HepG2 (cell line): ENCODE results near the gene CASP3. TPM values are rescaled to one million over a fixed set of nuclear protein-coding genes. Genes with fewer than 3 reads are reported as not detected.

Experiments used
- ATAC-seq: fragments of 200-7000 bp; cut with Tn5 transposase; 3 replicates; pipeline ENCODE4 v1.9.1; 2020; ENCODE audit warnings: mild to moderate bottlenecking, moderate library complexity
- BruUV-seq: library from RNA; stranded (reverse); fragments of 400-500 nt; replicated peaks from 2 replicates; lab custom pipeline; 2021; lab: Mats Ljungman, UMichigan
- CTCF ChIA-PET: fragments of 300-600 bp; formaldehyde crosslinking; extraction: SDS; loops from one replicate; lab custom pipeline; 2021; ENCODE audit warnings: low total read pairs, inconsistent platforms, low intra/inter-chr PET ratio; lab: Yijun Ruan, JAX
- POLR2A ChIA-PET: fragments of 350-600 bp; sonication (Branson Sonifier 250); formaldehyde crosslinking; loops from one replicate; lab custom pipeline; 2020; ENCODE audit warnings: antibody characterized with exemption, inconsistent platforms; lab: Yijun Ruan, JAX
- DNase-seq: peaks from one replicate; pipeline ENCODE4 v3.0.0-alpha.2; 2015; ENCODE audit warnings: low spot score
- FAIRE-seq: peaks from 3 replicates; lab custom pipeline; 2011; peaks lifted over from hg19 to GRCh38; lab: Jason Lieb, UNC
- H2AFZ ChIP-seq: one replicate; pipeline ENCODE4 v1.6.1; 2011; ENCODE audit warnings: low read length, inconsistent platforms
- H3K27ac ChIP-seq: fragments of 300-600 bp; 3 replicates; pipeline ENCODE4 v1.8.0; 2011; ENCODE audit warnings: mixed run types, mild to moderate bottlenecking, mixed read lengths, low read length, inconsistent platforms; ENCODE audit not compliant: insufficient read depth; ENCODE audit errors: extremely low read length
- H3K27me3 ChIP-seq, 2 experiments: fragments of 200-600 bp in 1 of 2; 2 replicates in 1 of 2; 3 replicates in 1 of 2; pipeline versions ENCODE4 v1.6.0 to v1.8.0; 2011; ENCODE audit warnings: low read length in 2 of 2, mild to moderate bottlenecking in 2 of 2, moderate library complexity in 2 of 2, inconsistent platforms in 1 of 2; ENCODE audit not compliant: insufficient read depth in 2 of 2, control insufficient read depth in 1 of 2
- H3K36me3 ChIP-seq, 2 experiments: fragments of 200-600 bp in 1 of 2; replicated peaks in 1 of 2; 2 replicates in 1 of 2; 3 replicates in 1 of 2; pipeline versions ENCODE4 v1.5.1 to v1.8.0; 2011; ENCODE audit warnings: low read length in 2 of 2, inconsistent platforms in 1 of 2; ENCODE audit not compliant: insufficient read depth in 2 of 2, control insufficient read depth in 1 of 2
- H3K4me1 ChIP-seq: 2 replicates; pipeline ENCODE4 v1.5.1; 2012; ENCODE audit warnings: low read length, inconsistent platforms; ENCODE audit not compliant: insufficient read depth
- H3K4me2 ChIP-seq: 2 replicates; pipeline ENCODE4 v1.6.0; 2011; ENCODE audit warnings: low read depth, low read length, inconsistent platforms
- H3K4me3 ChIP-seq, 3 experiments: fragments of 200-600 bp in 1 of 3; sonication (generic), shearing (Covaris generic) in 1 of 3; replicated peaks in 1 of 3; 2 replicates each; pipeline ENCODE4 v1.5.1; 2011 to 2016; ENCODE audit warnings: low read length in 3 of 3, inconsistent platforms in 2 of 3, low read depth in 2 of 3, mild to moderate bottlenecking in 2 of 3, control low read depth in 1 of 3, mixed read lengths in 1 of 3; ENCODE audit not compliant: insufficient read depth in 1 of 3
- H3K79me2 ChIP-seq: one replicate; pipeline ENCODE4 v1.6.1; 2011; ENCODE audit warnings: low read length, inconsistent platforms; ENCODE audit not compliant: insufficient read depth
- H3K9ac ChIP-seq: 2 replicates; pipeline ENCODE4 v1.6.0; 2011; ENCODE audit warnings: mild to moderate bottlenecking, low read depth, low read length, inconsistent platforms; ENCODE audit not compliant: insufficient read depth
- H3K9me3 ChIP-seq: 2 replicates; pipeline ENCODE4 v1.5.1; 2012; ENCODE audit warnings: mild to moderate bottlenecking, low read length
- H4K20me1 ChIP-seq: 2 replicates; pipeline ENCODE4 v1.6.0; 2011; ENCODE audit warnings: inconsistent platforms, mild to moderate bottlenecking, low read length, moderate library complexity; ENCODE audit not compliant: insufficient read depth
- CSRNP1 ChIP-seq: sonication (generic); formaldehyde crosslinking; IDR thresholded peaks from 2 replicates; pipeline ENCODE4 v1.8.1; 2023; ENCODE audit warnings: mild to moderate bottlenecking, missing genetic modification reagents
- ZBTB33 ChIP-seq: sonication (generic); formaldehyde crosslinking; IDR thresholded peaks from 2 replicates; pipeline ENCODE4 v1.4.0; 2020; ENCODE audit warnings: missing genetic modification reagents
- WGBS: methylation state at CpG from one replicate; pipeline ENCODE4 v1.1.6; 2017; ENCODE audit warnings: low lambda C conversion rate; 5-methylcytosine and 5-hydroxymethylcytosine counted together
- in situ Hi-C: cut with HindIII; loops from 2 replicates; pipeline ENCODE4 v1.10.0; 2017; ENCODE audit warnings: low pct_unique_long_range_greater_than_20kb; ENCODE audit not compliant: extremely low pct_ligation_motif_present
- intact Hi-C: fragments of 100-400 bp; cut with micrococcal nuclease; formaldehyde crosslinking; loops from one replicate; pipeline ENCODE4 v1.10.0; 2022; ENCODE audit not compliant: unreplicated experiment
- polyA plus RNA-seq, 8 experiments: library from polyadenylated mRNA; depleted of rRNA in 3 of 8; stranded (reverse) in 7 of 8; unstranded in 1 of 8; fragments of >200 nt; fragmentation: Illumina TruSeq in 4 of 8; extraction: Trizol in 4 of 8; gene quantifications; 2 replicates each; pipeline versions ENCODE4 v1.2.1 to v1.2.3, GENCODE V29; 2011 to 2016; ENCODE audit warnings: low read depth in 4 of 8, missing spikeins in 1 of 8, mixed read lengths in 1 of 8; ENCODE audit not compliant: insufficient read depth in 1 of 8
- total RNA-seq, 5 experiments: library from RNA; depleted of rRNA; stranded (reverse); fragments of >200 nt; fragmentation: Illumina TruSeq; extraction: Trizol; gene quantifications; 2 replicates each; pipeline ENCODE4 v1.2.3, GENCODE V29; 2016; ENCODE audit warnings: low read depth in 1 of 5

The CASP3 gene
- total and polyA plus RNA-seq, 2 of the 13 experiments (the other 11 are each of a cell fraction or from before 2014, with no cell fraction given), result 26.0 to 77.8 TPM

GRCh38 chr4:184628103-184628502 is 21.1 kb downstream of the CASP3 start:
- 99% methylated on average over 4 of the region's 4 CpGs for WGBS
- peaks cover 47% of the 10 kb centered on the region for H3K4me1 ChIP-seq
- in situ Hi-C loops, result no loop called here
- ChIA-PET POLR2A (interaction anchor here (1.1 to 1.7 kb wide), 3 partner anchors 19 to 21 kb away, joined by 4 to 5 read pairs (median 4); partner anchors contain the start of genes CASP3 and PRIMPOL), CTCF (no interaction called here)
- FAIRE-seq (no peak), DNase-seq (no peak), ATAC-seq (no peak)
- H2AFZ ChIP-seq, result no peak overlapping the region
- H3K27ac ChIP-seq, result no peak overlapping the region
- no peak overlapping the region for H3K4me2 ChIP-seq
- no peak overlapping the region for H3K9ac ChIP-seq
- TF ChIP-seq CSRNP1 (CRISPR knock-in tag) (no peak), ZBTB33 (CRISPR knock-in tag) (peak; percentile 42; the same call in 1 of the 2 replicates)
- peaks cover 4 to 27% of the 10 kb centered on the region in 2 experiments for H3K36me3 ChIP-seq
- intact Hi-C loops, result no loop called here
- H3K4me3 ChIP-seq, result no peak overlapping the region
- no peaks in the 10 kb centered on the region for H4K20me1 ChIP-seq
- peaks cover 32% of the 10 kb centered on the region for H3K79me2 ChIP-seq
- H3K27me3 ChIP-seq, result no peaks in the 10 kb centered on the region
- no peaks in the 10 kb centered on the region for H3K9me3 ChIP-seq
- BruUV-seq, result no TSS peak
